Retinal pigment epithelial cell (primary cell): ENCODE measurements around the gene SLC9A6.
"Not testable (repeated sequence)": the region's sequence is repeated elsewhere in the genome, so short reads cannot be mapped to it uniquely, and the experiment has no call there.

Source experiments
- DNase-seq: peaks from one replicate; pipeline ENCODE4 v3.0.0-alpha.2; 2010; ENCODE audit warnings: low read depth
- H3K4me3 ChIP-seq: 2 replicates; pipeline ENCODE4 v1.5.1; 2011; ENCODE audit warnings: mild to moderate bottlenecking, low read length, control low read depth, moderate library complexity
- TF ChIP-seq, protein P1 (sequence below): conservative IDR thresholded peaks from 2 replicates; pipeline ENCODE4 v1.5.1; 2011; ENCODE audit warnings: low read depth, low read length, control low read depth, inconsistent platforms

SLC9A6 gene

DNA sequence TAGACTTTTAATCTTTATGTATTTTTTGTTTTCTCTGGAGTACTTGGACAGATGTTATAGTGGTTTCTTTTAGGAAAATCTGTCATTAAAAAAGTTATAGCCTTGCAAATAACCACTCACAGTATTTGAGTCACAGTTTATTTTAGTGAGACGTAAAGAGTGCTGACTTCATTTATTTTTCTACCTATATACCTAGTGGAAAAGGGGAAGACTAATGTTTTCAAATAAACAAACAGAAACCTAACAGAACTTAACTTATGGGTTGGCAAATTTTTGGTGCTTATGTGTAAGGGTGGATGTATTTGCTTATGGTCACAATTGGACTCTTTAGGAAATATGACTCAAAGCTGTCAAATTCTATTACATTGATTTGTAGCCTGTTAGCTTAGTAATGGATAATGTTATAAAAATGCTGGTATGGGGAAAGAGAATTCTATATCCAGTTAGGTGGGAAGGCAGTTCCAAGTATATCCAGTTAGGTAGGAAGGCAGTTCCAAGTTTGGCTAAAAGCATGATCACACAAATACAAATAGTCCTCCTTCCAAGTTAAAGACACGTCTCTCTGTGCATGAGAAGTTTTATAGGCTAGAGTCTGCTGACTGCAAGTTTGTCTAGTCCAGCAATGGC, 61.9 kb downstream of the SLC9A6 start:
- DNase-seq, result no peak
- TF ChIP-seq, protein P1, sequence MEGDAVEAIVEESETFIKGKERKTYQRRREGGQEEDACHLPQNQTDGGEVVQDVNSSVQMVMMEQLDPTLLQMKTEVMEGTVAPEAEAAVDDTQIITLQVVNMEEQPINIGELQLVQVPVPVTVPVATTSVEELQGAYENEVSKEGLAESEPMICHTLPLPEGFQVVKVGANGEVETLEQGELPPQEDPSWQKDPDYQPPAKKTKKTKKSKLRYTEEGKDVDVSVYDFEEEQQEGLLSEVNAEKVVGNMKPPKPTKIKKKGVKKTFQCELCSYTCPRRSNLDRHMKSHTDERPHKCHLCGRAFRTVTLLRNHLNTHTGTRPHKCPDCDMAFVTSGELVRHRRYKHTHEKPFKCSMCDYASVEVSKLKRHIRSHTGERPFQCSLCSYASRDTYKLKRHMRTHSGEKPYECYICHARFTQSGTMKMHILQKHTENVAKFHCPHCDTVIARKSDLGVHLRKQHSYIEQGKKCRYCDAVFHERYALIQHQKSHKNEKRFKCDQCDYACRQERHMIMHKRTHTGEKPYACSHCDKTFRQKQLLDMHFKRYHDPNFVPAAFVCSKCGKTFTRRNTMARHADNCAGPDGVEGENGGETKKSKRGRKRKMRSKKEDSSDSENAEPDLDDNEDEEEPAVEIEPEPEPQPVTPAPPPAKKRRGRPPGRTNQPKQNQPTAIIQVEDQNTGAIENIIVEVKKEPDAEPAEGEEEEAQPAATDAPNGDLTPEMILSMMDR, result no peak
- H3K4me3 ChIP-seq, result no peak overlapping the region

DNA sequence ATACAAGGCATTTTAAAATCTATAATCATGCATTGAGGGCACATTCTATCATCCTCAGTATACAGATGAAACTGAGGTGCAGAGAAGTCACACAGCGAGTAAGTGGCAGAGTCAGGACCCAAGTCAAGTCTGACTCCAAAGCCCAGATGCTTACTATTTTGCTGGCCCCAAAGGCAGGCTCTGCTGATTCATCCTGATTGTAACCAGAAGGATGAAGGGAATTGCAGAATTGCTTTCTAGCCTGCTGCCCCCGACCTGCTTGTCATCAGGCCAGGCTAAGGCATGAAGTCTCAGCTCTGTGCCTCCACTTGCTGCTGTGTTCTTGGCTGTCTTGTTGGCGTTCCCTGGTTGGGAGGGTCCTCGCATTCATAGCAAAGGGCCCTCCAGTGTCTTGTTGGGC, 62.7 kb downstream of the SLC9A6 start:
- H3K4me3 ChIP-seq, result no peak overlapping the region
- TF ChIP-seq, protein P1, result no peak
- DNase-seq, result no peak

DNA sequence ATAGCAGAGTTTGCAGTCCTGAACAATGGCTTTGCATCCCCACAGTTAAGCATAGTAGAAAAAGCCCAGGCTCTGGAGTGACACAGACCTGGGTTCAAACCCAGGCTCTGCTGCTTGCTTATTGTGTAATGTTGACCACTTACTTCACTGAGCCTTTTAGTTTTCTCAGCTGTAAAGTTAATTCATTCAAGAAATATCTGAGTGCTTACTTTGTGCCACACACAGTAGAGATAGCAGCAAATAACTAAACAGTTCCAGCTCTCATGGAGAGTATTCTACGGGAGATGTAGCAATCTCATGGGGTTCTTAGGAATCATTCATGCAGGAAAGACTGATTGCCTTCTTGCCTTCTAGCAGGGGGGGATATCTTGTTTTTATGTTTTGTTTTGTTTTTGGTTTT, 63.2 kb downstream of the SLC9A6 start:
- TF ChIP-seq, protein P1, result no peak
- no peak overlapping the region for H3K4me3 ChIP-seq
- no peak for DNase-seq

DNA sequence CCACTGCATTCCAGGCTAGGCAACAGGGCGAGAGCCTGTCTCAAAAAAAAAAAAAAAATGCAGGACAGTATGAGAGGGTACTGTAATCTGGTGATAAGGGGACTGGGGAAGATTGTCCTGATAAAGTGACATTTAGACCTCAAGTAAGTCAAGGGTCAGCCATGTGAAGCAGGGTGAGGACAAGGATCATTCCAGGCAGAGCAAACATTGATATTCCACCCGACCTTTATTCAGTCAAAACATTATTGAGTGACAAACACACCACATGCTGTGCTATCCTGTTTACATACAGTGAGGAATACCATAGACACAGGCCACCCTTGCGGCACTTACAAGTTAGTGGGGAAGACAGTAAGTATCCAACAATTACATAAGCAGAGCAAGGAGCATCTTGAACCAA, 64.4 kb downstream of the SLC9A6 start:
- H3K4me3 ChIP-seq, result no peak overlapping the region
- no peak for DNase-seq
- TF ChIP-seq, protein P1, result no peak

DNA sequence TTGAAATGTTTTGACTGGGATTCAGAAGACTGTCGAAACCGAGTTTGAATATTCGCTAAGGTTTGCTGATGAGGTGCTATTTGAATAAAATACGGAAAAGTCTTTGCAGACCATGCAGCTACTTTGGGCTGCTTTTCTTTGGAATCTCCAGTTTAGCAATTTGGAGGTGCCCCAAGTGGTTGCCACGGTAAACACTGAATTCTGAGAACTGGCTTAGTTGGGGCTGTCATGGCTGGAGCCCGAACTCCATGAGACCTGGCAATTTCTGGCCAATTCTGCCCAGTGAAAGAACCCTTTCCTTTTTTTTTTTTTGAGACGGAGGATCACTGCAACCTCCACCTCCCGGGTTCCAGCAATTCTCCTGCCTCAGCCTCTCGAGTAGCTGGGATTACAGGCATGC, 65.6 kb downstream of the SLC9A6 start:
- not testable (repeated sequence) for DNase-seq

DNA sequence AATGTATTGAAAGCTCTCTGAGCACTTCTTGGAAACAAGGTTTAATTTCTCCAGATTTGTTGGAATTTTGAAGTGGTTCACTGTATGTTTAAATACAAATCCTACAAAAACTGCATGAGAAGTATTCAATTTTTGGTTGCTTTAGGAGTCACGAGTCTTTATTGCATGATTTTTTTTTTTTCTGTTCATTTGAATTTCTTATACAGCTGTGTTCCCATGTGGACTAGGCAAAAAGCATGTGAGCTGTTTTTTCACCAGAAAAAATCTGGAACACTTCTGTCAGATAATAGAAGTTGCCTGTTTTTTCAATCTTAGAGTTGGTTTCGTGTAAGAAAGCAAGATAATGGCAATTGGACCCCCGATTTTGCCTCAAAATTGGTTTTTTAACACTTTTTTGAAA, 66.4 kb downstream of the SLC9A6 start:
- DNase-seq, result no peak
- no peak overlapping the region for H3K4me3 ChIP-seq
- TF ChIP-seq, protein P1, result no peak

More for the DNA sequence above, 65.6 kb downstream of the SLC9A6 start:
- H3K4me3 ChIP-seq, result not testable (repeated sequence)

DNA sequence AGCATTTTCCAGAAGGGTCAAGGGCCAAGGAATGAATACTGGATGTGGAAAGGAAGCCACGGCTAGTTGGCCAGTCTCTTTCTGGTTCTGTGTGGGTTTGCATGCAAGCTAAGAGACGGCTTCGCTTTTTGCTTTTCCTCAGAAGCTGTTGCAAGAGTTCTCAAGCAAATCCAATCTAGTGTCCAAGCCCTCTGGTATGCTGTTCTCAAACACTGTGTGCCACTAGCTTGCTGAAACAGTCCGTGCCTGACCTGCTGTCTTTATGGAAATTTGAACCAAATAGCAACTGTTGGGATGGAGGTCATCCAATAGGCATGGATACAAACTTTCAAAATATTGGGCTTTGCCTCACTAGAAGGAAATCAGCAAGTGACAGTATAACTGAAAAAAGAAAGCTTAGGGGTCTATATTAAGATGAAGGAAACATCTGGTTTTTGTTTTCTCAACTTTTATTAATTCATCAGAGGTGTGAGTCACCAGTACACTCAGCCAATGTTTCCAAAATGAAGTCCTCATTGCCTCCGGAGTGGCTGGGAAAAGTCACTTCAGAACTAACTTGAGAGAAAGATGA, 70.5 kb downstream of the SLC9A6 start:
- H3K4me3 ChIP-seq, result no peak overlapping the region
- TF ChIP-seq, protein P1, result no peak
- no peak for DNase-seq

DNA sequence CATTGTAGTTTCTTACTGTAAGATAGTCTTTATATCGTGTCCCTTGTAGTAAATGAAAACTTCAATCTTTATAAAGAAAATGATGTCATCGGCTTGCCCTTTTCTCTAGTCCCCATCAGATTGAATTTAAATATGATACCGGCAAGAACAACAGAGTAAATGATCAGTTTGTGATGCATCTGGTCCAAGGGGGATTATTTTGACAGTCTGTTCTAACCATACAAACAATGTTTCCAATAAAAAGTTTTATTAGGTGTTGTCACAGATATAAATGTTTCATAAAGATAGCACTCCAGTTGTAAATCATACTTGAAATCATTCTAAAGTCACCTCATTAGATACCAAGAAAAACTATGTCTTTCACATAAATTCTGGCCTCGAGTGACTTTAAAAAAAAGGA, 72.3 kb downstream of the SLC9A6 start:
- no peak overlapping the region for H3K4me3 ChIP-seq
- TF ChIP-seq, protein P1, result no peak
- DNase-seq, result no peak
